Ovary (tissue), 9 donors: ENCODE measurements around the gene SAE1. TPM values are rescaled to one million over a fixed set of nuclear protein-coding genes. Genes with fewer than 3 reads are reported as not detected.
A peak's percentile ranks its signal among the peaks of the same experiment; 100 is the strongest.

Experiments used
- DNase-seq, 5 donors: peaks; one replicate each; pipeline ENCODE4 v3.0.0-alpha.2; 2019 to 2020
- H3K27ac ChIP-seq, 2 donors: fragments of 200-600 bp; one replicate each; pipeline versions ENCODE4 v1.5.1 to v1.8.0; 2019 to 2022
- H3K27me3 ChIP-seq: fragments of 200-600 bp; one replicate; pipeline ENCODE4 v1.8.0; 2022
- H3K36me3 ChIP-seq: fragments of 200-600 bp; sonication (generic); one replicate; pipeline ENCODE4 v1.5.1; 2019
- H3K4me1 ChIP-seq: one replicate; pipeline ENCODE4 v1.8.1; 2013; ENCODE audit warnings: mild to moderate bottlenecking, moderate library complexity; ENCODE audit not compliant: insufficient read depth
- H3K4me3 ChIP-seq: fragments of 200-600 bp; sonication (generic); one replicate; pipeline ENCODE4 v1.5.1; 2017
- H3K9me3 ChIP-seq, 2 donors: fragments of 200-600 bp in 1 of 2; sonication (generic) in 1 of 2; one replicate each; pipeline versions ENCODE4 v1.5.1 to v1.8.1; 2013 to 2019; ENCODE audit warnings: mild to moderate bottlenecking in 1 of 2, moderate library complexity in 1 of 2
- CTCF ChIP-seq, 3 donors: fragments of 450-650 bp in 2 of 3; fragments of 200-600 bp in 1 of 3; IDR thresholded peaks; one replicate each; pipeline versions ENCODE4 v1.5.1 to v1.8.0; 2016 to 2022; ENCODE audit warnings: antibody characterized with exemption in 3 of 3, mild to moderate bottlenecking in 1 of 3
- EP300 ChIP-seq: sonication (generic); formaldehyde crosslinking; IDR thresholded peaks from one replicate; pipeline ENCODE4 v1.6.1; 2017; ENCODE audit warnings: antibody characterized with exemption
- POLR2A ChIP-seq: fragments of 450-650 bp; IDR thresholded peaks from one replicate; pipeline ENCODE4 v1.6.1; 2017; ENCODE audit warnings: antibody characterized with exemption, mild to moderate bottlenecking, moderate library complexity
- WGBS, 3 donors: extraction: QIAGEN DNeasy Blood & Tissue Kit in 1 of 3; methylation state at CpG; one replicate each; pipeline versions ENCODE4 v1.1.5 to v1.1.7; 2013 to 2017; 5-methylcytosine and 5-hydroxymethylcytosine counted together
- intact Hi-C, 4 donors: fragments of 100-400 bp; cut with DNase I; formaldehyde crosslinking; loops; one replicate each; pipeline versions ENCODE4 v1.11.0 to v1.15.1; 2022 to 2023
- polyA plus RNA-seq, 2 donors: library from polyadenylated mRNA; stranded (reverse); fragments of 200-250 nt in 1 of 2; fragments of 350-450 nt in 1 of 2; fragmentation: Illumina TruSeq in 1 of 2; extraction: RNeasy Lipid Tissue Mini Kit (QIAGEN cat#74804) in 1 of 2; gene quantifications; one replicate each; pipeline ENCODE4 v1.2.3, GENCODE V29; 2013 to 2014
- total RNA-seq, 7 donors: library from RNA; depleted of rRNA in 2 of 7; stranded (reverse); fragments of >200 nt in 2 of 7; fragmentation: NEBNext Ultra II Directional in 3 of 7; extraction: Animal tissue kit (Norgen Biotek cat#: 25700) in 3 of 7; gene quantifications; one replicate each; pipeline versions ENCODE4 v1.1.0 to v1.2.4, GENCODE V29; 2016 to 2023
- donor health status: DM: no; HTN: no; CAD: no; lungs with moderate emphysema.
- donor health status: DM: no; HTN: no; CAD: no.
- donor health status: Bipolar disorder and iron deficiency.
- donor health status: DM: yes; HTN: yes; CAD: no.
- donor health status: DM: no; HTN: no; CAD: no.
- donor health status: DM: yes; HTN: yes; CAD: no.

Gene SAE1
- total and polyA plus RNA-seq, 9 donors, result 25.5 to 138 (median 55.6) TPM

- Histone ChIP-seq H3K4me3 (no peak overlapping the region), H3K36me3 (no peaks in the 10 kb centered on the region), H3K4me1 (peaks cover 15% of the 10 kb centered on the region), H3K9me3 (no peaks in the 10 kb centered on the region), H3K27me3 (no peaks in the 10 kb centered on the region), H3K27ac (peak overlapping the region; percentile 55 to 78)
- 59 to 67% (median 65%) methylated on average over 15 of the region's 15 CpGs for WGBS, 3 donors
- DNase-seq, result peak in 2 of 5 donors; percentile 37 to 49
- TF ChIP-seq EP300, result no peak
- no peak for TF ChIP-seq POLR2A
- no peak for TF ChIP-seq CTCF (IDR thresholded peaks at IDR 0.05)
- intact Hi-C loops, result no loop called here
These were observed 35.8 kb upstream of the SAE1 start for GRCh38 chr19:47094557-47095475.

- WGBS, 3 donors, result 24 to 36% (median 31%) methylated on average over 9 of the region's 9 CpGs
- Histone ChIP-seq H3K27me3 (no peaks in the 10 kb centered on the region), H3K27ac (peak overlapping the region; percentile 55 to 78), H3K36me3 (no peaks in the 10 kb centered on the region), H3K4me3 (no peak overlapping the region), H3K4me1 (peaks cover 15% of the 10 kb centered on the region), H3K9me3 (no peaks in the 10 kb centered on the region)
- peak in 1 of 5 donors; percentile 49 for DNase-seq
- TF ChIP-seq EP300 (no peak), CTCF (IDR thresholded peaks at IDR 0.05) (no peak), POLR2A (no peak)
- intact Hi-C loops, result no loop called here
These were observed 35.0 kb upstream of the SAE1 start for GRCh38 chr19:47095476-47096099.

- TF ChIP-seq EP300, result no peak
- no peak for TF ChIP-seq POLR2A
- TF ChIP-seq CTCF (IDR thresholded peaks at IDR 0.05), result no peak
- peaks cover 15% of the 10 kb centered on the region for H3K4me1 ChIP-seq
- H3K27ac ChIP-seq, result peak overlapping the region in 1 of 2 donors; percentile 78
- no peaks in the 10 kb centered on the region for H3K27me3 ChIP-seq
- 71 to 85% (median 81%) methylated on average over 12 of the region's 12 CpGs for WGBS, 3 donors
- intact Hi-C loops, result no loop called here
- H3K36me3 ChIP-seq, result no peaks in the 10 kb centered on the region
- H3K4me3 ChIP-seq, result no peak overlapping the region
- no peaks in the 10 kb centered on the region for H3K9me3 ChIP-seq
- peak in 1 of 5 donors; percentile 26 for DNase-seq
These were observed 34.4 kb upstream of the SAE1 start for GRCh38 chr19:47096100-47096704.

GRCh38 chr19:47096721-47097120, 33.9 kb upstream of the SAE1 start:
- WGBS, 3 donors, result 95 to 97% (median 96%) methylated on average over 9 of the region's 9 CpGs

More at GRCh38 chr19:47096721-47097120, 33.9 kb upstream of the SAE1 start:
- Histone ChIP-seq H3K4me3 (no peak overlapping the region), H3K36me3 (no peaks in the 10 kb centered on the region), H3K27me3 (no peaks in the 10 kb centered on the region), H3K27ac (peak overlapping the region in 1 of 2 donors; percentile 78), H3K9me3 (no peaks in the 10 kb centered on the region), H3K4me1 (peaks cover 15% of the 10 kb centered on the region)
- TF ChIP-seq POLR2A, result no peak
- TF ChIP-seq EP300, result no peak
- TF ChIP-seq CTCF (IDR thresholded peaks at IDR 0.05), result no peak
- intact Hi-C loops, result no loop called here
- no peak for DNase-seq
